ENCODE measurements around the gene NKX6-2. TPM values are rescaled to one million over a fixed set of nuclear protein-coding genes. Genes with fewer than 3 reads are reported as not detected.
A peak's percentile ranks its signal among the peaks of the same experiment; 100 is the strongest.

The NKX6-2 gene
- total and polyA plus RNA-seq, 2 of the 8 experiments (the other 6 are each of a cell fraction or from before 2014, with no cell fraction given): 0.06 TPM; not detected in 1

DNA sequence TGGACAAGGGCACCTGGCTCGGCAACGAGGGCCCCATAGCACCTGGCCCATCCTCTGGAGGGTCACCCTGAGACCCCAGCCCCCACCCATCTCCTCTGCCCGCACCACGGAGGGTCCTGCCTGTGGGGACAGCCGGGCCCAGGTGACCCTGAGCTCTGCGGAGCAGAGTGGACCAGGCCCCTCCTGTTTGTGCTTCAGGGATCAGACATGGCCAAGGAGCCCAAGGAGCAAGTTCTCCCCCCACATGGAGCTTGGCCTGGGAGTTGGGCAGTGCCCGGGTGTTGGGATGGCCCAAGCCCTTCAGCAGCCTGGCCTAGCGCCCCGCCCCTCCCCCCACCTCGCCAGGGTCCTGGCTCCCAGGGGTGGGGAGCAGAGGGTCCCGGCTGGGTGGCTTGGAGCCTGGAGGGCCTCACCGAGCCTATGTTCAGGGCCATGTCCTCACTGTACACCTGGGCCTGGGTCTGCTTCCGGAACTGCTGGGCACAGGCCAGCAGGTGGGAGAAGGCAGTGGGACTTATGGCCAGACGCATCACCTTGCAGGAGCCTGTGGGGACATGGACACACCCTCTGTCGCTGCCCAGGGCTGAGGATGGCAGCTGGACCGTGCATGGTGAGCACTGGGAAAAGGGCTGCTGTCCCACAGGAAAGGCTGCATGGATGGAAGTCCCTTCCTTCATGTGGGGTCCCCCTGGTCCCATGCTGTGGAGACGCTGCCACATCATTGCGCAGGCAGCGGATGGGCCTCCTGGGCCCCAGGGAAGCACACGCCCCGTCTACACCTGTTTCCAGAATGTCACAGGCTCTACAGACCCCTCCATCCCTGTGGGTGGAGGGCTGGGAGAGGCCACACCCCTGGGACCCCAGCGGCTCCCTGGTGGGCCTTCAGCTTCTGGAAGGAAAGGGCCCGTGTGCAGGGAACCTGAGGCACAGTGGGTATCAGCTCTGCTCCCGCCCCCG, 49.2 kb upstream of the NKX6-2 start:
- Histone ChIP-seq H3K27ac (ENCODE audit: low read depth, low read length) (no peak overlapping the region), H4K5ac (ENCODE audit: insufficient read length, low read depth, low read length) (no peak overlapping the region), H4K20me1 (replicated peaks in 1 of 2; ENCODE audit: control insufficient read depth in 1 of 2, insufficient read depth in 2 of 2, low read length in 2 of 2) (peaks cover 0 to 3% of the 10 kb centered on the region in 2 experiments), H3K4me3 (ENCODE audit: extremely low read depth in 1 of 4, insufficient read depth in 2 of 4, low read depth in 3 of 4, low read length in 4 of 4) (no peak overlapping the region), H3K4ac (replicated peaks; ENCODE audit: insufficient read length, low read depth, low read length) (peak overlapping the region; percentile 91), H2BK120ac (replicated peaks; ENCODE audit: low read depth, low read length) (peak overlapping the region; percentile 57), H3K23me2 (ENCODE audit: low read depth, low read length) (no peaks in the 10 kb centered on the region), H2BK15ac (ENCODE audit: low read length) (peak overlapping the region; percentile 72; the same call in 1 of the 2 replicates), H4K91ac (replicated peaks; ENCODE audit: insufficient read length, low read length) (peak overlapping the region; percentile 69), H3K23ac (ENCODE audit: insufficient read length) (no peak overlapping the region), H3K27me3 (replicated peaks in 1 of 4; ENCODE audit: control insufficient read depth in 3 of 4, extremely low read depth in 1 of 4, insufficient read depth in 3 of 4, low read length in 3 of 4) (no peaks in the 10 kb centered on the region), H2AK5ac (ENCODE audit: low read depth, low read length) (peak overlapping the region; percentile 93; the same call in 1 of the 2 replicates), H2BK5ac (ENCODE audit: low read depth, low read length) (peak overlapping the region; percentile 60; the same call in 1 of the 2 replicates), H3K79me1 (ENCODE audit: low read depth, low read length) (no peaks in the 10 kb centered on the region), H3K79me2 (ENCODE audit: control insufficient read depth in 1 of 2, insufficient read depth in 2 of 2, low read length in 2 of 2) (no peaks in the 10 kb centered on the region), H3K4me2 (ENCODE audit: insufficient read depth in 1 of 2, low read depth in 2 of 2, low read length in 2 of 2) (no peak overlapping the region), H3K36me3 (ENCODE audit: control insufficient read depth in 2 of 4, insufficient read depth in 4 of 4, low read length in 3 of 4) (no peaks in the 10 kb centered on the region), H3K14ac (ENCODE audit: insufficient read length) (no peak overlapping the region), H3K4me1 (replicated peaks in 1 of 4; ENCODE audit: control insufficient read depth in 3 of 4, insufficient read depth in 4 of 4, low read length in 3 of 4) (peaks cover 0 to 10% (median 4%) of the 10 kb centered on the region in 4 experiments; a peak in 5 of 7 replicates), H3K18ac (ENCODE audit: extremely low read depth, low read length) (no peak overlapping the region), H2BK20ac (ENCODE audit: low read length) (no peak overlapping the region), H3K9me3 (ENCODE audit: insufficient read depth in 2 of 2, low read depth in 1 of 2, low read length in 1 of 2) (no peaks in the 10 kb centered on the region; a peak in 1 of 4 replicates), H2AFZ (ENCODE audit: low read length) (no peak overlapping the region), H2BK12ac (ENCODE audit: low read depth, low read length) (peak overlapping the region; percentile 17; the same call in 1 of the 2 replicates), H3K9ac (replicated peaks in 1 of 4; ENCODE audit: extremely low read depth in 1 of 4, low read depth in 3 of 4, low read length in 3 of 4) (no peak overlapping the region), H3K56ac (replicated peaks; ENCODE audit: insufficient read length, low read depth, low read length) (no peak overlapping the region), H4K8ac (ENCODE audit: extremely low read depth, insufficient read depth, low read length) (peak overlapping the region; percentile 17; the same call in 1 of the 2 replicates)
- 90% methylated on average over 17 of the region's 25 CpGs; no CpG with 5 or more reads in 1 of the 2 experiments for WGBS, 2 experiments (ENCODE audit: extremely low coverage in 1 of 2, insufficient coverage in 1 of 2, insufficient read length in 1 of 2, insufficient replicate concordance in 2 of 2, low coverage in 1 of 2, low lambda C conversion rate in 2 of 2, missing lambda C conversion rate in 1 of 2)
- DNase-seq (ENCODE audit: low read depth in 1 of 2, low spot score in 2 of 2) (no peak), FAIRE-seq (no peak)
- ChIA-PET CTCF (ENCODE audit: partially characterized antibody) (interaction anchor here (0.6 to 1.5 kb wide), 8 partner anchors 15 to 359 kb away, joined by 3 to 4 read pairs (median 3); no protein-coding TSS in a partner anchor), POLR2A (ENCODE audit: partially characterized antibody) (no interaction called here)
- TF ChIP-seq TAF1 (IDR thresholded peaks at IDR 0.05; ENCODE audit: low read depth, low read length): no peak
- TF ChIP-seq NANOG (IDR thresholded peaks at IDR 0.05; ENCODE audit: insufficient read depth, low read depth, low read length, poor library complexity, severe bottlenecking): no peak

Data from H1 (cell line).